NT2/D1 (cell line): ENCODE measurements around the gene KRT17.

Experiments used
- SUZ12 ChIP-seq: IDR thresholded peaks from 2 replicates; pipeline ENCODE4 v1.6.1; 2011; ENCODE audit not compliant: insufficient read length, insufficient read depth; ENCODE audit errors: extremely low read depth
- ZNF274 ChIP-seq: IDR thresholded peaks from 2 replicates; pipeline ENCODE4 v1.6.1; 2011; ENCODE audit warnings: mild to moderate bottlenecking, low read depth, low read length

GRCh38 chr17:41634639-41635038, 10.3 kb upstream of the KRT17 start:
- TF ChIP-seq SUZ12 (no peak), ZNF274 (no peak)
